ENCODE data around the gene ZSWIM8.

DNA sequence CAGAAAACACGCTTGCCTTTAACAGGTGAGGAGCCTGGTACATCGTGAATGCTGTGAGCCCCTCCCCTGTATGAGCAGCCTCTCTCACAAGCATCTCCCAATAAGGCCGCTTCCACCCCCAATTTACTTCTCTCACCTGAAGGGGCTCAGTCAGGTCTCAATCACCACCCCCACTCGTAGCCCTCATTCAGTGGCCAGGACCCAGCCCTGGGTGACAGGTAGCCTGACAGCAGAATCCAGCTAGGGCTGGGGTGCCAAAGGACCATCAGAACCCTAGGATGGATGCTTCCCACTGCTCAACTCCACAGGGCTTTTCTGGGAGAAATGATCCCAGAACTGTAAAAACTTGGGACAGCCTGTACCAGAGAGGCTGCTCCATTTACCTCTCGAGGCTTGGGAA, 32.4 kb downstream of the ZSWIM8 start:
- TF ChIP-seq ATF2 (CRISPR knock-in tag; IDR thresholded peaks at IDR 0.05; ENCODE audit: borderline replicate concordance, low read depth) = no peak
- no peak for TF ChIP-seq ZNF317 (CRISPR knock-in tag; IDR thresholded peaks at IDR 0.05; ENCODE audit: borderline replicate concordance, low read depth)
- TF ChIP-seq, protein P1, sequence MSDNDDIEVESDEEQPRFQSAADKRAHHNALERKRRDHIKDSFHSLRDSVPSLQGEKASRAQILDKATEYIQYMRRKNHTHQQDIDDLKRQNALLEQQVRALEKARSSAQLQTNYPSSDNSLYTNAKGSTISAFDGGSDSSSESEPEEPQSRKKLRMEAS (CRISPR knock-in tag; IDR thresholded peaks at IDR 0.05) = no peak
- no peak for TF ChIP-seq ZNF425 (CRISPR knock-in tag; conservative IDR thresholded peaks at IDR 0.05)
- no peak for TF ChIP-seq CTCF (IDR thresholded peaks at IDR 0.05)
- TF ChIP-seq, protein P2, sequence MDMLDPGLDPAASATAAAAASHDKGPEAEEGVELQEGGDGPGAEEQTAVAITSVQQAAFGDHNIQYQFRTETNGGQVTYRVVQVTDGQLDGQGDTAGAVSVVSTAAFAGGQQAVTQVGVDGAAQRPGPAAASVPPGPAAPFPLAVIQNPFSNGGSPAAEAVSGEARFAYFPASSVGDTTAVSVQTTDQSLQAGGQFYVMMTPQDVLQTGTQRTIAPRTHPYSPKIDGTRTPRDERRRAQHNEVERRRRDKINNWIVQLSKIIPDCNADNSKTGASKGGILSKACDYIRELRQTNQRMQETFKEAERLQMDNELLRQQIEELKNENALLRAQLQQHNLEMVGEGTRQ (CRISPR knock-in tag; IDR thresholded peaks at IDR 0.05) = no peak
- TF ChIP-seq ZNF138 (CRISPR knock-in tag; conservative IDR thresholded peaks at IDR 0.05) = no peak
- TF ChIP-seq OVOL2 (CRISPR knock-in tag; IDR thresholded peaks at IDR 0.05; ENCODE audit: borderline replicate concordance) = no peak
- no peak for TF ChIP-seq USF1 (CRISPR knock-in tag; IDR thresholded peaks at IDR 0.05)
- TF ChIP-seq, protein P3, sequence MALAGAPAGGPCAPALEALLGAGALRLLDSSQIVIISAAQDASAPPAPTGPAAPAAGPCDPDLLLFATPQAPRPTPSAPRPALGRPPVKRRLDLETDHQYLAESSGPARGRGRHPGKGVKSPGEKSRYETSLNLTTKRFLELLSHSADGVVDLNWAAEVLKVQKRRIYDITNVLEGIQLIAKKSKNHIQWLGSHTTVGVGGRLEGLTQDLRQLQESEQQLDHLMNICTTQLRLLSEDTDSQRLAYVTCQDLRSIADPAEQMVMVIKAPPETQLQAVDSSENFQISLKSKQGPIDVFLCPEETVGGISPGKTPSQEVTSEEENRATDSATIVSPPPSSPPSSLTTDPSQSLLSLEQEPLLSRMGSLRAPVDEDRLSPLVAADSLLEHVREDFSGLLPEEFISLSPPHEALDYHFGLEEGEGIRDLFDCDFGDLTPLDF (CRISPR knock-in tag; IDR thresholded peaks at IDR 0.05) = no peak
- TF ChIP-seq PREB (CRISPR knock-in tag; IDR thresholded peaks at IDR 0.05; ENCODE audit: borderline replicate concordance) = no peak
- no peak for TF ChIP-seq RELA (CRISPR knock-in tag; IDR thresholded peaks at IDR 0.05; ENCODE audit: borderline replicate concordance)
- no peak for TF ChIP-seq PRDM15 (CRISPR knock-in tag; IDR thresholded peaks at IDR 0.05)
- TF ChIP-seq, protein P4, sequence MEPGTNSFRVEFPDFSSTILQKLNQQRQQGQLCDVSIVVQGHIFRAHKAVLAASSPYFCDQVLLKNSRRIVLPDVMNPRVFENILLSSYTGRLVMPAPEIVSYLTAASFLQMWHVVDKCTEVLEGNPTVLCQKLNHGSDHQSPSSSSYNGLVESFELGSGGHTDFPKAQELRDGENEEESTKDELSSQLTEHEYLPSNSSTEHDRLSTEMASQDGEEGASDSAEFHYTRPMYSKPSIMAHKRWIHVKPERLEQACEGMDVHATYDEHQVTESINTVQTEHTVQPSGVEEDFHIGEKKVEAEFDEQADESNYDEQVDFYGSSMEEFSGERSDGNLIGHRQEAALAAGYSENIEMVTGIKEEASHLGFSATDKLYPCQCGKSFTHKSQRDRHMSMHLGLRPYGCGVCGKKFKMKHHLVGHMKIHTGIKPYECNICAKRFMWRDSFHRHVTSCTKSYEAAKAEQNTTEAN (CRISPR knock-in tag; IDR thresholded peaks at IDR 0.05) = no peak

All from WTC11 (cell line).